ENCODE data around the gene SGCD. TPM values are rescaled to one million over a fixed set of nuclear protein-coding genes. Genes with fewer than 3 reads are reported as not detected.

SGCD gene
- total RNA-seq, 1 experiment from 2014 or later, result not detected

DNA sequence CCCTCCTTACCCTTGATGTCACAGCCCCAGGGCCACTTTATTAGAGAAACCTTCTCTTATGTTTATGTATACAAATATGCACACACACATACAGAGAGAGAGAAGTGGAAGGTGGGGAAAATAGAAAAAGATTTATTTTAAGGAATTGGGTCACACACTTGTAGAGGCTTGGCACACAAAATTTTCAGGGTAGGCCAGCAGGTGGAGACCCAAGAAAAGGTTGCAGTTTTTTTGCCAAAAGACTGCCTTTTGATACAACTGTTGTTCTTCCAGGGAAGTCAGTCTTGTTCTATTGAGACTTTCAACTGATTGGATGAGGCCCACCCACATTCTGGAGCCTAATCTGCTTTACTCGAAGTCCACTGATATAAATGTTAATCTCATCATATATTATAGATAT is 392.0 kb downstream of the SGCD start:
- Histone ChIP-seq H3K27ac (ENCODE audit: low read depth, low read length) (no peak overlapping the region), H3K9ac (ENCODE audit: low read length) (no peak overlapping the region), H2AFZ (ENCODE audit: low read depth, low read length, poor library complexity, severe bottlenecking) (no peak overlapping the region), H3K36me3 (ENCODE audit: control insufficient read depth in 1 of 2, insufficient read depth in 2 of 2, low read length in 2 of 2) (no peaks in the 10 kb centered on the region), H4K20me1 (ENCODE audit: insufficient read depth) (no peaks in the 10 kb centered on the region), H3K79me2 (ENCODE audit: insufficient read depth, low read length) (no peaks in the 10 kb centered on the region), H3K4me1 (ENCODE audit: control insufficient read depth in 1 of 2, insufficient read depth in 2 of 2, low read length in 2 of 2) (no peaks in the 10 kb centered on the region), H3K9me3 (ENCODE audit: control insufficient read depth in 1 of 2, insufficient read depth in 1 of 2, low read depth in 1 of 2, low read length in 2 of 2) (no peaks in the 10 kb centered on the region), H3K4me3 (replicated peaks in 1 of 2; ENCODE audit: low read depth in 1 of 2, low read length in 2 of 2) (no peak overlapping the region), H3K4me2 (ENCODE audit: low read length) (no peak overlapping the region), H3K27me3 (ENCODE audit: insufficient read depth, low read length) (no peaks in the 10 kb centered on the region), H3K9me2 (ENCODE audit: insufficient read depth) (no peaks in the 10 kb centered on the region)
- TF ChIP-seq POLR2AphosphoS5 (IDR thresholded peaks at IDR 0.05; ENCODE audit: low read depth, low read length), result no peak
- TF ChIP-seq ZNF274 (IDR thresholded peaks at IDR 0.05; ENCODE audit: low read depth, low read length), result no peak
- TF ChIP-seq, protein P1, sequence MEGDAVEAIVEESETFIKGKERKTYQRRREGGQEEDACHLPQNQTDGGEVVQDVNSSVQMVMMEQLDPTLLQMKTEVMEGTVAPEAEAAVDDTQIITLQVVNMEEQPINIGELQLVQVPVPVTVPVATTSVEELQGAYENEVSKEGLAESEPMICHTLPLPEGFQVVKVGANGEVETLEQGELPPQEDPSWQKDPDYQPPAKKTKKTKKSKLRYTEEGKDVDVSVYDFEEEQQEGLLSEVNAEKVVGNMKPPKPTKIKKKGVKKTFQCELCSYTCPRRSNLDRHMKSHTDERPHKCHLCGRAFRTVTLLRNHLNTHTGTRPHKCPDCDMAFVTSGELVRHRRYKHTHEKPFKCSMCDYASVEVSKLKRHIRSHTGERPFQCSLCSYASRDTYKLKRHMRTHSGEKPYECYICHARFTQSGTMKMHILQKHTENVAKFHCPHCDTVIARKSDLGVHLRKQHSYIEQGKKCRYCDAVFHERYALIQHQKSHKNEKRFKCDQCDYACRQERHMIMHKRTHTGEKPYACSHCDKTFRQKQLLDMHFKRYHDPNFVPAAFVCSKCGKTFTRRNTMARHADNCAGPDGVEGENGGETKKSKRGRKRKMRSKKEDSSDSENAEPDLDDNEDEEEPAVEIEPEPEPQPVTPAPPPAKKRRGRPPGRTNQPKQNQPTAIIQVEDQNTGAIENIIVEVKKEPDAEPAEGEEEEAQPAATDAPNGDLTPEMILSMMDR (IDR thresholded peaks at IDR 0.05 in 2 of 3, conservative IDR thresholded peaks at IDR 0.05 in 1 of 3; ENCODE audit: borderline replicate concordance in 1 of 3, insufficient read depth in 1 of 3, low read depth in 2 of 3, low read length in 2 of 3), result no peak
- TF ChIP-seq, protein P2, sequence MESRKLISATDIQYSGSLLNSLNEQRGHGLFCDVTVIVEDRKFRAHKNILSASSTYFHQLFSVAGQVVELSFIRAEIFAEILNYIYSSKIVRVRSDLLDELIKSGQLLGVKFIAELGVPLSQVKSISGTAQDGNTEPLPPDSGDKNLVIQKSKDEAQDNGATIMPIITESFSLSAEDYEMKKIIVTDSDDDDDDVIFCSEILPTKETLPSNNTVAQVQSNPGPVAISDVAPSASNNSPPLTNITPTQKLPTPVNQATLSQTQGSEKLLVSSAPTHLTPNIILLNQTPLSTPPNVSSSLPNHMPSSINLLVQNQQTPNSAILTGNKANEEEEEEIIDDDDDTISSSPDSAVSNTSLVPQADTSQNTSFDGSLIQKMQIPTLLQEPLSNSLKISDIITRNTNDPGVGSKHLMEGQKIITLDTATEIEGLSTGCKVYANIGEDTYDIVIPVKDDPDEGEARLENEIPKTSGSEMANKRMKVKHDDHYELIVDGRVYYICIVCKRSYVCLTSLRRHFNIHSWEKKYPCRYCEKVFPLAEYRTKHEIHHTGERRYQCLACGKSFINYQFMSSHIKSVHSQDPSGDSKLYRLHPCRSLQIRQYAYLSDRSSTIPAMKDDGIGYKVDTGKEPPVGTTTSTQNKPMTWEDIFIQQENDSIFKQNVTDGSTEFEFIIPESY (IDR thresholded peaks at IDR 0.05; ENCODE audit: extremely low read depth, insufficient replicate concordance, low read length), result no peak
- TF ChIP-seq, protein P3, sequence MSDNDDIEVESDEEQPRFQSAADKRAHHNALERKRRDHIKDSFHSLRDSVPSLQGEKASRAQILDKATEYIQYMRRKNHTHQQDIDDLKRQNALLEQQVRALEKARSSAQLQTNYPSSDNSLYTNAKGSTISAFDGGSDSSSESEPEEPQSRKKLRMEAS (IDR thresholded peaks at IDR 0.05), result no peak
- no peak for ATAC-seq
- RAD21 ChIA-PET (ENCODE audit: low non-redundant PET in 1 of 2, low total read pairs in 2 of 2, uncharacterized antibody in 2 of 2, unreplicated experiment in 2 of 2), result no interaction called here
- intact Hi-C loops (cut with micrococcal nuclease), result no loop called here
- DNase-seq (ENCODE audit: low read depth, low spot score), result no peak
- BruUV-seq (replicated peaks), result no TSS peak
- CTCF ChIA-PET, result no interaction called here
- POLR2A ChIA-PET, result no interaction called here

Measured in HCT116 (cell line).